NCI-H748 treated with DMSO at 0.1 percent for 48 hours (cell line): Measurements from ENCODE around the gene CCSAP.
"Not testable (repeated sequence)": the region's sequence is repeated elsewhere in the genome, so short reads cannot be mapped to it uniquely, and the experiment has no call there.

Experiments
- DNase-seq: peaks from one replicate; lab custom pipeline; 2025; lab: John Stamatoyannopoulos, UW

The CCSAP gene

DNA sequence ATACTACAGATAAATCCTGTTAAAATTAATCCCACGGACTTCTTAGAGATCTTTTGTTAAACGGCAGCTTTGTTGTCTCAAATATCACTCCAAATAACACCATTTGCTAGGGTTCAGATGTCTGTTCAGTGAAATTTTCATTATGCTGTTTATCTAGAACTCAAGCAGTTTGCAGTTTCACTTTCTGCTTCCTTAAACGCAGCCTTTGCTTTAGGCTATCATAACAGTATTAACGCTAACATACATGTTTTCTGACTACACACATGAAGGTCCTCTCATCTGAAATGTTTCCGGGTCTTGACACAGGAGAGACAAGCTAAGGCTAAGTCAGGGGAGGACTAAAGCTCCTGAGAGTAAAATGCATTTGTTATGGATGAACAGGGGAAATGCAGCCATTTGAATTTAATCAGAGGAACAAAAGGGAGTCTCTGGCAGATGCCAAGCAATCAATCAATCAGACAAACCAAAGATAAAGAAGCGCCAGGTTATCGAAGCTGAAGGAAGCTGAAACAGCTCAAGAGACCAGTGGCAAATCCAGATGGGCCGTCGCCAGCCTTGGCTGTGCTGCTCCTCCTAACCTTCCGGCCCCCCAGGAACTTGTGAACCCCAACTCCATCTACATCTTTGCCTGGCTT is 16.9 kb downstream of the CCSAP start:
- DNase-seq, result no peak

DNA sequence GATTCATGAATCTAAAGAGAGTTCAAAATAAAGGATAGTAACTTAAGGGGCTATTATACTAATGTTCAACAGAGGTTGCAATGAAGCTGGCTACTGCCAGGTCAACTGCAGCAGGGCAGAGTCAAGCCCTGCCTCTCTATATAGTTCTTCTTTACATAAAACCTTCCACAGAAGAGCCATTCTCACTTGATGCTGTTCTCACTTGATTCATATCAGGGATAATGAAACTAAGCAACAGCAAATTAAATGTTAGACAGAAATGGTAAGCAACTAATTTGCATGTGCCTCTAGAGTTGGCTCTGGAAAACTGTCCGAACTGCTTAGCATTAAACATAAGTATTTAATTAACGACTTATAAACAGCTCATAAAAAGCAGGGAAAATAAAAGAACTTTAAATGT is 17.4 kb downstream of the CCSAP start:
- DNase-seq, result no peak

DNA sequence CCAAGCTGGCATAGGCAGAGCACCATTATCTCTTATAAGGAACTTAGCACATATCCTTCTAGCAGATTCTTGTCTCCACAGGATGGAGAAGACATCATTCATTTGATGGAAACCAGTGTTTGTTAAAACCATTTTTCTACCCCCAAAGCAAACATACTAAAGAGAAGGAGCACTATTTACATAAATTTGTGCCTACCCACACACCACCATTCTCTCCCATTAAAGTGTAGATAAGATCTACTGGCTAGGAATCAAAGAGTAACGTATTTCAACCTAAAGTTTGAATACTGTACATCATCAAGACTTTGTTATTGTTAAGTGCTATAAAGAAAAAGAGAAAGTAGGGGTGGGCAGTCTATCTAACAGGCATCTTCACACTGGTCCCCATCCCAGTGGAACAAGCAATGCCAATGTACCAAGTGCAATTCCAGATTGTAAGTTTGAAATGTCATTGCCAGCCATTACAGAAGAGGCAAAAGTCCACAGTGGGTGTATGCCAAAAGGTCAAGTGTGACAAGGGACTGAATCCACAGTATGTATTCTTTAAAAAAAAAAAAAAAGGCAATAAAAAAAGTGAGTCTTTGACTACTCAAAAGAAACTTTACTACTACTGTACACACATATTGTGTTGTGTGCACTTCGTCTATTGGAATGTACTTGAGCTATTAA is 18.8 kb downstream of the CCSAP start:
- DNase-seq, result no peak

DNA sequence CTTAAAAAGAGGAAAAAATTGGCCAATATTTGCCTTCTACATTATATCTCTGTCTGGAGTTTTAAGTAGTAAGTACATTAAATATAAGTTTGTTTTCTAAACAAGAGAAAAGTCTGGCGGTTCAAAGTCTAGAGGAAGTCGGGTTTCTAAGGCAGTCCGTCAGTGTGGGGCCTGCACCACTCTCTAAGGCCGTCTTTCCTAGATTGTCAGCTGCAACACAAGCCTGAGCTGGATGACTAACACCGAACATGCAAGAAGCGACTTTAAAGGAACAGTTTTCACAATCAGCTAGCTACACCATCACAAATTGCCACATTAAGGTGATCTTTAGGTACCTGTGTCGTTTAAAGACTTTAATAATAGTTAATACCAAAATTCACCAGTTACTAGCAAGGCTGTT is 19.6 kb downstream of the CCSAP start:
- no peak for DNase-seq

DNA sequence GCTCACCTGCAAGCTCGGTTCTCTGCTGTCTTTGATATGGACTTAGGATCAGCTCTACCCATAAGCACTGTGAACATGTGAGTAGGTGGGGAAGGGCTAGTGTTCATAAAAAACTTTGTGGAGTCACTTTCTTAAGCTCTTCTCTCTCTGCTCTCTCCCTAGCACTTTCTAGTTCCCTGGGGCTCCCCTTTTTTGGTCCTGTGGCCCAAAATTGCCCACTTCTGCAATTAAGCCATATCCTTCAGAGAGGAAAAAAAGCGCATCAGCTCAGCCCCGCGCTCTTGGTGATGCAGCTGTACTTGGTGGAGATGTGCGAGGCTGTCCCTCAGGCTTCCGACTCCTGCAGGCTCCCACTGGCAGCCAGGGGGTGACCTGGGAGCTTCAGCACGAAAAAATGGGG is 23.4 kb downstream of the CCSAP start:
- DNase-seq, result no peak

DNA sequence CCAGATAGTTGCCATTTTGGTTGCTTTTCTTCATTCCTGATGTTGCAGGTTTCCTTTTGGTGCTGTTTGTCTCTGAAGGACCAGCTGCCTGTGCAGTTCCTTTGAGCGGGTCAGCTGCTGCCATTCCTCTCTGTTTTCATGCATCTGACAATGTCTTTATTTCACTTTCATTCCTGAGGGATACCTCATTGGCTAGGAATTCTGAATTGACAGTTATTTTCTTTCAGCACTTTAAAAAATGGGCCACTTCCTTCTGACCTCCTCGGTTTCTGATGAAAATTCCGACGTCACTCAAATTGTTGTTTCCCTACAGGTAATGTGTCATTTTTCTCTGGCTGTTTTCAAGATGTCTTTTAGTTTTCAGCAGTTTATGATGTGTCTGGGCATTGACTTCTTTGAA is 24.8 kb downstream of the CCSAP start:
- no peak for DNase-seq

DNA sequence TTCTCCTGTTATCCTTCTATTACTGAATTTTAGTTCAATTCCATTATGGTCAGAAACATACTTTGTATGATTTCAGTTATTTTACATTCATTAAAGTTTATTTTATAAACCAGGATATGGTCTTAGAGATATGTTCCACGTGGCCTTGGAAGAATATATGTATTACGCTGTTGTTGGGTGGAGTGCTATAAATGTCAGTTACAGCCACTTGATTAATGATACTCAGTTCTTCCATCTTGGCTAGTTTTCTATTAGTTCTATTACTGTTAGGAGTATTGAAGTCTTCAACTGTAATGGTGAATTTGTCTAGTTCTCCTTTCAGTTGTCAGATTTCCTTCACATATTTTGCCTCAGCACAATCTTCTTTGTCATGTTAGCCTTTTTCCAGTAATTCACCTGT is 26.7 kb downstream of the CCSAP start:
- DNase-seq, result no peak

DNA sequence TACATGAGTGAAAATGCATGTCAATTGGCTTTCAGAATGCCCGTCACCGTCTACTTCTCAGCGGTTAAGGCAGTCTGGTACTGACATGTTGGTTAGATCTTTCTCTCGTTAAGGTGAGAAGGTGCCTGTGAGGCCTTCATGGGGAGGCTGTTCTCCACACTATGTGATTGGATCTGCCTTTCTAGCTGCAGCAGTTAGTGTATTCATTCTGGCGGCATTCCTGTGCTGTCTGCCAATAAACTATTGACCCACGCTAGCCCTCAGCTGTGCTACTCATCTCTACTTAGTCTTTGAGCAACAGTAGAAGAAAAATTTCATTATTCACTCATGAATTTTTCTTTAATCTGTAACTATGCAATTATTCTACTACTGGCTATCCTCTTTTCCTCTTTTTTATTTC is 32.0 kb downstream of the CCSAP start:
- no peak for DNase-seq

DNA sequence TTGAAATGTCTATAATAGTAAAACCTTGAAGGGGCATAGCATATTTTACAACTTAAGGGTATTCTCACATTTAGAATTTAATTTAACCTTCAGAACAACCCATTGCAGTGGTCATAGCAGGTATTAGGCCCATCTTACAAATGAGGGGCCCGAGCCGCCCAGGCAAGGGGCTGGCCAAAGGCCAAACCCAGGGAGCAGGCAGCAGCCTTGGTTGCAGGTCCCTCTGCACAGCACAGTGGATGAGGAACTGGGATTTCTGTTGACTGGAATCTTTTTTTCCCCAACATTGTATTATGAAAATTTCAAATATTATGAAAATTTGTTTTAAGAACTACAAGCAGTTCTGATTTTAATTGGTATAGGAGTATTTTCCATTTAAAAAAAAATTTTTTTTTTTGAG is 33.2 kb downstream of the CCSAP start:
- DNase-seq, result no peak

DNA sequence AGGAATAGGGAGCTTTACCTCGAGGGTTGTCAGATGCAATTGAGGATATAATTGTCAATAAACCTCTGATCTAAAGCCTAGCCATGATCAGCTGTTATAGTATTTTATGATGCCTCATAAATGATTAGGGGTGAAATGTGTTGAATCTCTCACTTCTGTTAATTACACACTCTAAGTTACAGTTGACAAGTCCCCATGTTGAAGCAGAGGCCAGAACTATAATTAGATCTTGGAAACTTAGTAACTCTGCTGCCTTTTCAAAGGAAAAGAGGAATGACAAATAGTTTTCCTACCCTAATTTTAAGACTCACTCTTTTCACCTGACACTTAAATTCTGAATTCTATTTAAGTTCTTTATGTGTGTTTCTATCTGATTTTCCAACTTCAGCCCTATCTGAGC is 33.8 kb downstream of the CCSAP start:
- no peak for DNase-seq

DNA sequence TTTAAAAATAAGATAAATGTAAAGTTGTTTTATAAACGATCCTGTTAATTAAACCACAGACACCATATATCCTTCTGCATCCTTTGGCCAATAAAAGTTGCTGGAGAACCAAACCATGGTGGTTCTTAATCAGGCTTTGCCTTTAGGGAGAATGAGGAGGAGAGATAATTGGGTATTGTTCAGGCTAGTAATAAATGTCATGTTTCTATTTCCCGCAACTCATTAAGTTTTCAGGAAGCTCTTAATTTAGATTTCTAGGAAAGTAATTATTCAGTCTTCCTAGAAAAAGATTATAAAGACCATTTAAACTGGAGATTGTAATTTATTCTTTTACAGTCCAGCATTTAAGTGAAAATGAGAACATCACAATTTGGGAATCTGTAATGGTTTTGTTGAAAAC is 37.5 kb downstream of the CCSAP start:
- DNase-seq, result no peak

DNA sequence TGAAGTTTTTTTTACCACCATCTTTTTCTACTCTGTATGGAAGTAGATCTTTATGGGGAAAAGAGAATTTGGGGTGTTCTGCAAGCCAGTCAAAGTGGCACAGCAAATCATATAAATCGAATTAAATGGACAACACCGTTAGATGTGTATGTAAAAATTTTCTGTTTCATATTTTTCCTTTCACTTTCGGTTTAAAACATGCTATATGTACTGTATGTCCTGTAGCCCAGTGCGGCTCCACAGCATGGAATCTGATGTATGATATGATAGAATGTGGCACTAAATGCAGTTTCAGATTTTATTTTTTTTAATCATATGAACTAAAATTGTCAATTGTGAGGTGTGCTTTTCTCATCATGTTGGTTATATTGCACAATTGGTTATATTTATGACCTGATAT is 39.0 kb downstream of the CCSAP start:
- DNase-seq, result no peak

DNA sequence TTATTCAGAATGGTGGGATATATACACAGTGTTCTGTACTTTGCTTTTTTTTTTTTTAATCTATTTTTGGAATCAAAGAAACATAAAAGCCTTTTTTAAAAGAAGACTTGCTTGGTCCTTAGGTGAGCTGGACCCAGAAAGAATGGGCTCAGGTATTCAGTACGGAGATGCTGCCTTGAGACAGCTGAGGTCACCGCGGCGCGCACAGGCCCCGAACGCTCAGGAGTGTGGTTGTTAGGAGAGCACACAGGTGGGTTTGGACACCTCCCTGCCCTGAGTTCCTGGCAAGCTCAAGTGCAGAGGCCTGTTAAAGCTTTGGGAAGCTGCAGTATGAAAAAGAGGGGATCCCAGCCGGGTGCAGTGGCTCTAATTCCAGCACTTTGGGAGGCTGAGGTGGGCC is 40.1 kb downstream of the CCSAP start:
- DNase-seq, result no peak

DNA sequence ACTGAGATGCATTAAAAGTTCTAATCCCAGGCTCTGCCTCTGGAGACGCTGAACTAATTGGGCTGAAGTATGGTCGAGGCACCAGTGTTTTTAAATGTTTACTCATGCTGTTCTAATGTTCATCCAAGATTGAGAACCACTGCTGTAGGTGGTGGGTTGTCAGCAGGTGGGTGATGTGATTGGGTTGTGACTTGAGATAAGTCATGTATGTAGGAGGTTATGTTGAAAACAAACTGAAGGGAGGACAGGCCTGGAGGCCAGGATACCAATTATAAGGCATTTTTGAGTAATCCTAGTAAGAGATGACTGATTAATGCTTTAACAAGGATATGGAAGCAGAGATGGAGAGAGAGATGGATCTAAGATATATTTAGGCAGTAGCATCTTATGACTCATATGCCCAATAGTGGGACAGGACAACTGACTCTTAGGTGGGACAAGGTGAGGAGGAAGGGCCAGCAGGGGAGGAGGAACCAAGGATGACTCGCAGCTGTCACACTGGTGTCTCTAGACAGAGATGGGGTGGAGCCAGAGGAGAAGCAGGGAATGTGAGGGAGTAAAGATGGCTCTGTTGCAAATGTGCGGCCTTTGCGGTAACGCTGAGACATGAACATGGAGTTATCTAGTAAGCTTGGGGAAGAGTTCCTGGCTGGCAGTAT is 42.6 kb downstream of the CCSAP start:
- DNase-seq, result no peak

DNA sequence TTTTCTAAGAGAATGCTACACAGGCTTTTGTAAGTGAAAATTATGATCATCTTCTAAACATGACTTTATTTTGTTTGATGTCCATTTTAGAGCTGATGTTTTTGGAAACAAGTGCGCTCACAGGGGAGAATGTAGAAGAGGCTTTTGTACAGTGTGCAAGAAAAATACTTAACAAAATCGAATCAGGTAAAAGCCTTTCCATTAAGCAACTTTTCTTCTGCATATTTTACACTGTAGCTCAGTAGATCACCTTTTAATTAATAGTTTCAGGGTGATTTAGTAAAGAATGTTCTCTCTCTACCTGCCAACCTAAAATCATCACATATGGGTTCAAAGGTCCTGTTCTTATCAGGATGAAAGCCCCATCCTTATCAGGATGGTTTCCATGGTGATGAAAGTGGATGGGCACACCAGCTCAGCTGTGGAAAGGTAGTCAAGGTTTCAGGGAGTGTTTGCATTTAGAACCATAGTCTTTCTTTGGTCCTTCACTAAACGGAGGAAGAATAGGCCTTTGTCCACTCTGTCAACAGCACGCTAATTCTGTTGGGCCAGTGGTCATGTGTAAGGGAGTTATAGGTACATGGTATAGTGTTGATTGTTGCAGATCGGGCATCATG is 43.9 kb downstream of the CCSAP start:
- no peak for DNase-seq

DNA sequence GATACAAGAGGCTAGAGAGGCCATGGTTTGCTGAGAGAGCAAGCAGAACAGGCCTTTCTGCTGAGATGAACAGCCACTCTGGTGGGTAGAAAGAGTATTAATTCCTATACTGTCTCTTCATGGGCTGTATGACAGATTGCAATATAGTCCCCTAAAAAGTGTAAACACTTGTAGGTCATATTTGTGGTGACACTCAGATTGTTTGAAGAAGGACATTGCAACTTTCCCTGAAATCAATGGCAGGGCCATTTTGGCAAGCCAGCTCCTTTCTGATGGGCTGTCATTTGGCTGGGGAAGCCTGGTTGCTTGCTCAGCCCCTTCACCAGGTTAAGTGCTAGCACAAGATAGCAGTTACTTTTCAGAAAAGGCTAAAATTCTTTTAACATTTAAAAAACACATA is 44.4 kb downstream of the CCSAP start:
- DNase-seq, result no peak

DNA sequence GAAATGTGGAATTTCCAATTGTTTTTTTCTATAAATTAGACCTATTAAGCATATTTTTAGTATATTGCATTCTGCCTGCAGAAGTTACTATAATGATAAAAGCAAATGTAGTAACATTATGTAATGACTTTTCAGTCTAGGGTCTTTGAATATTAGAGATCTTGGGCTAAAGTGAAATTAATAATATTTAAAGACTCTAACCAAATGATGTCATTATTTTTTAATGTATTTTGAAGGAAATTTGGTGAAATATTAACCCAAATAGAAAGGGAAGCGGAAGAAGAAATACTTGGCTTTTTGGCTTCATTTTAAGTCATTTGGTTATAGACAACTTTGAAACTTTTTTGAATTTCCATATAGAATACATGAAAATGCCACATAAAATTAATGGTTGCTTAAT is 45.1 kb downstream of the CCSAP start:
- DNase-seq, result no peak

DNA sequence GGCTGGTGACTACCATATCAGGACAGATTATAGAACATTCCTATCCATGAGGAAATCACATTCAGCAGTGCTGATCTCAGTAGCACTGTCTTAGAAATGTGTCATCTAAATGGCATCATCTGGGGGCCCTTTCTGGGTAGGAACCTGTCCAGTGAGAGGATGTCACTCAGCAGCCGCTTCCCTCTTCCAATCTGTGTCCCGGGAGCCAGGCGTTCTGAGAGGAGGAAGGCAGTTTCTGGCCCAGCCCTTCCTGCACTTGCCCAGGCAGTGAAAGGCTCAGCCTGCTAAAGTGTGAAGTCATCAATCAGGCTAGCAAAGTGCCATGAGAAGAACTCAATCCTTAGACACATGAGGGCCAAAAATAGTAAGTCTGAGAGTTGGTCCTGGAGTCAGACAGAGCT is 46.3 kb downstream of the CCSAP start:
- no peak for DNase-seq

DNA sequence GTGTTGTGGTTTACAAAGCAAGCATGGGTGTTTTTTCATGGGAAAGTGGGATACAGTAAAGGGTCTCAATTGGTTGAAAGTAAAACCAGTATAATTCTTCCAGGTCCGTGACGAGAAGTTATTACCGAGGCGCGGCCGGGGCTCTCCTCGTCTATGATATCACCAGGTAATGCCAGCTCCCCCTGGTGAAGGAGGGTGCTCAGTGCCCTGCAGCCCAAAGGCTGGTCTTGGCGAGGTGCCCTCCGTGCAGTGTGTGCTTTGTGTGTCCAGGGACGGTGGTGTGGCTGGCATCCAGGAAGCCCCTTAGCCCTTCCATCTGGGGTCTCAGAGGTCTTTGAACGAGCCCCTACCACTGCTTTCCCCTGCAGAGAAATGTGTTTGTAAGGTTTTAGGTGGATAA is 47.1 kb downstream of the CCSAP start:
- no peak for DNase-seq

DNA sequence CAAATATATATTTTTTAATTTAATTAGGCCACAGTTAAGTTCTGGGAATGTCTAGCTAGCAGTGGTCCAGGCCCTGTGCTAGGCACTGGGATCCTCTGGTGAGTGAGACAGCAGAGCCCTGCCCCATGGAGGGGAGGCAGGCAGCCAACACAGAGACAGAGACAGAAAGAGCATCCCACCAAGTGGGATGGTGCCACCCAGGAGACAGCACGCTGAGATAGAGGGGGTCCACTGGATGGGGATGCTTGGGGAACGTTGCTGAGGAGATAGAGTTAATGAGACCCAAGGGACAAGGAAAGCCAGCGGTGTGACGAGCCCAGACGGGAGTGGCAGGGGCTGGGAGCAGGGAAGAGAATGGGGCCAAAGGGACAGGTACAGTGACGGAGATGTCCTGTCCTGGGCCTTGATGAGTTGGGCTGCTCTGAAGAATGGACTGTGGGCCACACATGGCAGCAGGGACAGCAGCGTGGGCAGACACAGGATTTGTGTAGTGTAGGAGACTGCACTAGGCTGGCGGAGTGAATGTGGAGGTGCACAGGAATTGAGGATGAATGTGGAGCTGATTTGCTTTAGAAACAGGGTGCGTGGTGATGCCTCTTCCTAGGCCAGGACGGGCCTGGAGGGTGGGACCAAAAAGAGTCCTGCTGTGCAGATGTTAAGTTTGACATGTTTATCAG is 49.2 kb downstream of the CCSAP start:
- no peak for DNase-seq

DNA sequence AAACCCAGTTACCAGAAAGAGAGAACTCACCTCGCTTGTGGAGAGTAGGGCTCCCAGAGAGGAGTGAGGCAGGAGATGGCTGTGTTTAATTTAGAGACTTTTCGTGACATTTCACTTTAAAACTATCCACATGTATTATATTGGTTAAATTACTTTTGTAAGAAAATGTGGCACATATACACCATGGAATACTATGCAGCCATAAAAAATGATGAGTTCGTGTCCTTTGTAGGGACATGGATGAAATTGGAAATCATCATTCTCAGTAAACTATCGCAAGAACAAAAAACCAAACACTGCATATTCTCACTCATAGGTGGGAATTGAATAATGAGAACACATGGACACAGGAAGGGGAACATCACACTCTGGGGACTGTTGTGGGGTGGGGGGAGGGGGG is 51.2 kb downstream of the CCSAP start:
- DNase-seq, result not testable (repeated sequence)

DNA sequence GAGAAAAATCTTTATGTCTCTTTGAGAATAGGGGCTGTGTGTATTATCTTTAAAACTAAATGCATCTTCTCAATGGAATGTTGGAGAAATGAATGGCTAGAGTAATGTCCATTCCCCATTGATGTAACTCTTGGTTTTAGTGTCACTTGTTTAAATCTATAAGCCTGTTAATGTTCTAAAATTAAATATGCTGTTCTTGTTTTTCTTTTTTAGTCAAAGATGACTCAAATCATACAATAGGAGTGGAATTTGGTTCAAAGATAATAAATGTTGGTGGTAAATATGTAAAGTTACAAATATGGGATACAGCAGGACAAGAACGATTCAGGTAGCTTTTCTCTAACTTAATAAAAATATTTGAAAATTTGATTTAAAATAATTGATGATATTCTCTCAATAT is 54.3 kb downstream of the CCSAP start:
- DNase-seq, result no peak

DNA sequence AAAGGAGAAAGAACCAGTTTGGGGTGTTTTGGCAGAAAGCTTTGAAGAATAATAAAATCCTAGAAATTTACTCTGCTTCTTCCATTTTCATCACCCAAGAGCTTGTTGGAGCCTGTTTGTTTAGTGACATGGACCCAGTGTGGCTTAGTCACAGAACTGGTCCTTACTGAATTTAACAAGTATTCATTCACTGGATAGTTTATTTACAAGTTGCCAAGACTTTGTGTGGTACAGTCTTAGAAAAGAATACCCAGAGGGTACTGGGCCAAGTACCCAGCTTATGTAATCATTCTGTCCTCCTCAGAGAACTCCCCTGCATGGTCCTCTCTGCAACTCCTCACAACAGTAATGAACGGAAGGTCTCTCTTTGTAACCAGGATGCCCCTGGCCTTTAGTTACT is 55.6 kb downstream of the CCSAP start:
- DNase-seq, result no peak
